DND-41 (cell line): ENCODE results near the gene ZEB1.

Experiments used
- ATAC-seq: fragments of 200-7000 bp; cut with Tn5 transposase; 3 replicates; pipeline ENCODE4 v1.9.1; 2021; ENCODE audit warnings: low read depth; ENCODE audit not compliant: insufficient read depth
- DNase-seq: peaks from one replicate; pipeline ENCODE4 v3.0.0-alpha.2; 2020
- H2AFZ ChIP-seq: 2 replicates; pipeline ENCODE4 v1.6.0; 2012; ENCODE audit warnings: low read depth, low read length
- H3K27ac ChIP-seq: 2 replicates; pipeline ENCODE4 v1.5.1; 2012; ENCODE audit warnings: low read length, inconsistent platforms
- H3K27me3 ChIP-seq: fragments of 200-600 bp; sonication (generic); 2 replicates; pipeline ENCODE4 v1.6.0; 2012; ENCODE audit warnings: low read length, mild to moderate bottlenecking, inconsistent platforms; ENCODE audit not compliant: insufficient read depth, poor library complexity
- H3K36me3 ChIP-seq: 2 replicates; pipeline ENCODE4 v1.5.1; 2012; ENCODE audit warnings: low read length, inconsistent platforms; ENCODE audit not compliant: insufficient read depth
- H3K4me1 ChIP-seq: 2 replicates; pipeline ENCODE4 v1.5.1; 2012; ENCODE audit warnings: mild to moderate bottlenecking, low read length; ENCODE audit not compliant: insufficient read depth
- H3K4me2 ChIP-seq: 2 replicates; pipeline ENCODE4 v1.6.0; 2012; ENCODE audit warnings: mild to moderate bottlenecking, moderate library complexity, low read length, inconsistent platforms; ENCODE audit not compliant: insufficient read depth
- H3K4me3 ChIP-seq, 2 experiments: fragments of 200-600 bp in 1 of 2; shearing (Covaris generic) in 1 of 2; 2 replicates each; pipeline ENCODE4 v1.5.1; 2012 to 2016; ENCODE audit warnings: inconsistent platforms in 2 of 2, low read length in 2 of 2, mild to moderate bottlenecking in 2 of 2, low read depth in 1 of 2, moderate library complexity in 1 of 2
- H3K79me2 ChIP-seq: 2 replicates; pipeline ENCODE4 v1.6.0; 2012; ENCODE audit warnings: low read length, inconsistent platforms; ENCODE audit not compliant: insufficient read depth
- H3K9ac ChIP-seq: 2 replicates; pipeline ENCODE4 v1.6.0; 2012; ENCODE audit warnings: low read depth, mild to moderate bottlenecking, inconsistent platforms, low read length, moderate library complexity
- H3K9me3 ChIP-seq: 2 replicates; pipeline ENCODE4 v1.5.1; 2012; ENCODE audit warnings: low read length, moderate library complexity, mild to moderate bottlenecking, inconsistent platforms; ENCODE audit not compliant: insufficient read depth, severe bottlenecking
- H4K20me1 ChIP-seq: 2 replicates; pipeline ENCODE4 v1.6.0; 2012; ENCODE audit warnings: low read length; ENCODE audit not compliant: insufficient read depth
- CTCF ChIP-seq: IDR thresholded peaks from 2 replicates; pipeline ENCODE4 v1.5.1; 2012; ENCODE audit warnings: borderline replicate concordance, low read length, moderate library complexity, mild to moderate bottlenecking; ENCODE audit not compliant: poor library complexity, severe bottlenecking; ENCODE audit errors: extremely low read depth
- EZH2 ChIP-seq: IDR thresholded peaks from 3 replicates; pipeline ENCODE4 v1.6.1; 2012; ENCODE audit warnings: borderline replicate concordance, low read depth, mild to moderate bottlenecking, moderate library complexity, low read length, inconsistent platforms; ENCODE audit not compliant: severe bottlenecking

The ZEB1 gene

DNA sequence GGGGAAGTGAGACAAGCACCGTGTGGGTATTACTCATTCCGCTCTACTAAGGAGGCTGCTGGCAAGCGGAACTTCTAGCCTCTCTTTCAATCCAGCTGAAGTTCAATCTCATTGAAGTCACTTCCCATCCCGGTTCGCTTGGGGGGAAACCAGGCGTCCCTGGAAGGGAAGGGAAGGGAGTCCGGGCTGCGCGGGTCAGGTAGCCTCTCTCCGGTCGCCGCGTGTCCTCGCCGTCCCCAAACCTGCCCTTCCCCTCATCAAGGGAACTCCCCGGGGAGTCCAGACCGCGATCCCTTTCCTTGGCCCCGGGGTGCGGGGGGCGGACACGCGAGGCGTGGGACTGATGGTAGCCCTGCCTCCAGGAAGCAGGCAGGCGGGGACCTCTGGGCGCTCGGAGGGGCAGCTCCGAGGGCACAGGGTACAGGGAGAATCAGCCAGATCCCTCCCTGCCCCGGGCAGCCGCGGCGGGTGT lies 598 bp upstream of the ZEB1 start:
- DNase-seq = peak; percentile 72
- H2AFZ ChIP-seq = peak overlapping the region; percentile 76
- H3K27ac ChIP-seq = peak overlapping the region; percentile 89
- TF ChIP-seq EZH2 (no peak), CTCF (no peak)
- peaks cover 27% of the 10 kb centered on the region for H4K20me1 ChIP-seq
- H3K9me3 ChIP-seq = no peaks in the 10 kb centered on the region
- H3K4me3 ChIP-seq = peak overlapping the region; percentile 43 to 85
- H3K27me3 ChIP-seq = no peaks in the 10 kb centered on the region
- peak overlapping the region; percentile 95 for H3K4me2 ChIP-seq
- peaks cover 23% of the 10 kb centered on the region for H3K36me3 ChIP-seq
- H3K4me1 ChIP-seq = peaks cover 58% of the 10 kb centered on the region
- H3K79me2 ChIP-seq = peaks cover 94% of the 10 kb centered on the region
- peak; percentile 59 for ATAC-seq
- H3K9ac ChIP-seq = peak overlapping the region; percentile 89

- no peaks in the 10 kb centered on the region for H3K27me3 ChIP-seq
- peak; percentile 3 for TF ChIP-seq CTCF
- no peak for TF ChIP-seq EZH2
- ATAC-seq (peak; percentile 18), DNase-seq (peak; percentile 60)
- peak overlapping the region; percentile 69 for H2AFZ ChIP-seq
- H4K20me1 ChIP-seq = peaks cover 38% of the 10 kb centered on the region
- H3K9me3 ChIP-seq = no peaks in the 10 kb centered on the region
- peaks cover 63% of the 10 kb centered on the region for H3K4me1 ChIP-seq
- peak overlapping the region; percentile 74 for H3K4me2 ChIP-seq
- H3K27ac ChIP-seq = peak overlapping the region; percentile 95
- H3K9ac ChIP-seq = peak overlapping the region; percentile 89
- peaks cover 11% of the 10 kb centered on the region for H3K36me3 ChIP-seq
- H3K4me3 ChIP-seq = peak overlapping the region; percentile 85
- H3K79me2 ChIP-seq = peaks cover 94% of the 10 kb centered on the region
These were observed 860 bp downstream of the ZEB1 start for GRCh38 chr10:31319602-31320549.

DNA sequence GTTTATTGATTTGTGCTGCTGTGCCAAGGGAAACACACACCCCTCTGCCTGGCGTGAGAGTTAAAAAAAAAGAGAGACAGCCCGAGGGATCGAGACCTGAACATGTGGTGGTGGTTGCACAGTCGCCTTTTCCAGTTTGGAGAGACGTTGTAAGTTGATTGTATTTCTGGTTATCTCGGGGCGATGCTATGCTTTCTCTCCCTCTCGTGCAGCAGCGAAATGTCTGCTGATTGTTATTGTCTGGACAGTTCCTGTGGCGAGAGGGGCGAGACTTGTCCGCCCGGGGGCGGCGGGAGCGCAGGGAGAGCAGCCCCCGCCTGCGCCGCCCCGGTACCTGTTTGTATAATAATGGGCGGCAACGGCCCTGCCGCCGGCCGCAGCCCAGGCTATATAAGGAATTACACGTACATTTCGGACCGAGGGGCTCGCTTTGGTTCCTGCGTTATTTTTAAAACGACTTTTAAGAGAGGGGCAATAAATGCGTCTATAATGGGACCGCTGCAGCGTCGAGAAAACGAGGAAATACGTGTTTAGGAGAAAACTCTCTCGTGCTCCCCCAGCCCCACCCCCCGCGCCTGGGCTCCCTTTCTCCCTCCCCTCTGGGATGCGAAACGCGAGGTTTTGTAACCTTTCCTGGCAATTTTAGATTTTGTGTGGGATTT lies 1.7 kb downstream of the ZEB1 start:
- H2AFZ ChIP-seq = peak overlapping the region; percentile 40; the same call in 1 of the 2 replicates

More for the DNA sequence above, 1.7 kb downstream of the ZEB1 start:
- peak overlapping the region; percentile 95 for H3K27ac ChIP-seq
- peaks cover 59% of the 10 kb centered on the region for H3K4me1 ChIP-seq
- peak overlapping the region; percentile 74 for H3K4me2 ChIP-seq
- TF ChIP-seq CTCF (peak; percentile 15), EZH2 (no peak)
- peak overlapping the region; percentile 50 to 85 for H3K4me3 ChIP-seq
- peak overlapping the region; percentile 89 for H3K9ac ChIP-seq
- no peaks in the 10 kb centered on the region for H3K27me3 ChIP-seq
- peak; percentile 49 for DNase-seq
- H3K79me2 ChIP-seq = peaks cover 98% of the 10 kb centered on the region
- peak; percentile 1; the same call in 2 of the 3 replicates for ATAC-seq
- H3K36me3 ChIP-seq = peaks cover 5% of the 10 kb centered on the region; the same call in 1 of the 2 replicates
- H3K9me3 ChIP-seq = no peaks in the 10 kb centered on the region
- peaks cover 38% of the 10 kb centered on the region for H4K20me1 ChIP-seq
